KMS-11 (cell line): Measurements from ENCODE around the gene KCNE2.

Source experiments
- H2AFZ ChIP-seq: fragments of 200-600 bp; sonication (generic); 2 replicates; pipeline ENCODE4 v1.6.1; 2016; ENCODE audit warnings: antibody characterized with exemption, mixed run types, low read depth
- H3K27ac ChIP-seq: fragments of 200-600 bp; sonication (generic); 2 replicates; pipeline ENCODE4 v1.6.1; 2016; ENCODE audit warnings: mild to moderate bottlenecking, mixed run types
- H3K27me3 ChIP-seq: fragments of 200-600 bp; sonication (generic); 2 replicates; pipeline ENCODE4 v1.6.1; 2017; ENCODE audit warnings: mild to moderate bottlenecking, low read depth, mixed run types, moderate library complexity; ENCODE audit not compliant: insufficient read depth
- H3K36me3 ChIP-seq: fragments of 200-600 bp; sonication (generic); 2 replicates; pipeline ENCODE4 v1.6.1; 2017; ENCODE audit warnings: mild to moderate bottlenecking, mixed run types; ENCODE audit not compliant: insufficient read depth
- H3K4me1 ChIP-seq: fragments of 200-600 bp; sonication (generic); 2 replicates; pipeline ENCODE4 v1.6.1; 2016; ENCODE audit warnings: mild to moderate bottlenecking, low read depth, mixed run types; ENCODE audit not compliant: poor library complexity, severe bottlenecking
- H3K4me2 ChIP-seq: fragments of 200-600 bp; sonication (generic); 2 replicates; pipeline ENCODE4 v1.7.0; 2016; ENCODE audit warnings: mild to moderate bottlenecking, mixed run types
- H3K4me3 ChIP-seq: fragments of 200-600 bp; sonication (generic); IDR thresholded peaks from 2 replicates; pipeline ENCODE4 v1.6.1; 2017; ENCODE audit warnings: low read depth, low read length, mixed read lengths; ENCODE audit not compliant: insufficient read depth
- H3K79me2 ChIP-seq: fragments of 200-600 bp; sonication (generic); 2 replicates; pipeline ENCODE4 v1.6.1; 2016; ENCODE audit warnings: low read depth, mixed run types; ENCODE audit not compliant: insufficient read depth
- H3K9ac ChIP-seq: fragments of 200-600 bp; sonication (generic); 2 replicates; pipeline ENCODE4 v1.6.1; 2016; ENCODE audit warnings: mild to moderate bottlenecking, mixed run types
- H4K20me1 ChIP-seq: fragments of 200-600 bp; sonication (generic); 2 replicates; pipeline ENCODE4 v1.6.1; 2016; ENCODE audit warnings: mild to moderate bottlenecking, mixed run types; ENCODE audit not compliant: insufficient read depth
- CTCF ChIP-seq: fragments of 200-600 bp; sonication (generic); conservative IDR thresholded peaks from 2 replicates; pipeline ENCODE4 v1.6.1; 2017; ENCODE audit warnings: low read depth, mild to moderate bottlenecking, antibody characterized with exemption, low read length, moderate library complexity, mixed read lengths

The KCNE2 gene

GRCh38 chr21:34331726-34332125 lies 32.1 kb upstream of the KCNE2 start:
- Histone ChIP-seq H3K9ac (no peak overlapping the region), H2AFZ (no peak overlapping the region), H3K27ac (no peak overlapping the region), H3K27me3 (no peaks in the 10 kb centered on the region), H3K4me1 (no peaks in the 10 kb centered on the region), H3K36me3 (no peaks in the 10 kb centered on the region), H4K20me1 (no peaks in the 10 kb centered on the region), H3K79me2 (no peaks in the 10 kb centered on the region), H3K4me2 (no peak overlapping the region), H3K4me3 (no peak overlapping the region)
- no peak for TF ChIP-seq CTCF

- H3K4me1 ChIP-seq = no peaks in the 10 kb centered on the region
- H3K9ac ChIP-seq = no peak overlapping the region
- no peak for TF ChIP-seq CTCF
- no peaks in the 10 kb centered on the region for H4K20me1 ChIP-seq
- no peaks in the 10 kb centered on the region for H3K79me2 ChIP-seq
- H2AFZ ChIP-seq = no peak overlapping the region
- no peaks in the 10 kb centered on the region for H3K27me3 ChIP-seq
- no peaks in the 10 kb centered on the region for H3K36me3 ChIP-seq
- no peak overlapping the region for H3K4me2 ChIP-seq
- no peak overlapping the region for H3K4me3 ChIP-seq
- no peak overlapping the region for H3K27ac ChIP-seq
These were observed 31.5 kb upstream of the KCNE2 start for GRCh38 chr21:34332347-34332746.

- Histone ChIP-seq H4K20me1 (no peaks in the 10 kb centered on the region), H3K4me3 (no peak overlapping the region), H3K27ac (no peak overlapping the region), H3K4me1 (no peaks in the 10 kb centered on the region), H2AFZ (no peak overlapping the region), H3K36me3 (no peaks in the 10 kb centered on the region), H3K27me3 (no peaks in the 10 kb centered on the region), H3K9ac (no peak overlapping the region), H3K79me2 (no peaks in the 10 kb centered on the region), H3K4me2 (no peak overlapping the region)
- TF ChIP-seq CTCF = no peak
These were observed 30.6 kb upstream of the KCNE2 start for GRCh38 chr21:34333121-34333739.

- H3K4me3 ChIP-seq = no peak overlapping the region
- no peak overlapping the region for H3K27ac ChIP-seq
- no peaks in the 10 kb centered on the region for H3K36me3 ChIP-seq
- H3K27me3 ChIP-seq = no peaks in the 10 kb centered on the region
- no peaks in the 10 kb centered on the region for H3K4me1 ChIP-seq
- H3K9ac ChIP-seq = no peak overlapping the region
- H3K79me2 ChIP-seq = no peaks in the 10 kb centered on the region
- no peak overlapping the region for H3K4me2 ChIP-seq
- TF ChIP-seq CTCF = no peak
- no peak overlapping the region for H2AFZ ChIP-seq
- H4K20me1 ChIP-seq = no peaks in the 10 kb centered on the region
These were observed 28.5 kb upstream of the KCNE2 start for GRCh38 chr21:34335316-34335715.
